NCI-H146 treated with DMSO at 0.1 percent for 48 hours (cell line): ENCODE results near the gene C8G.

Experiments used
- DNase-seq: peaks from one replicate; lab custom pipeline; 2025; ENCODE audit not compliant: unreplicated experiment; lab: John Stamatoyannopoulos, UW

C8G gene

DNA sequence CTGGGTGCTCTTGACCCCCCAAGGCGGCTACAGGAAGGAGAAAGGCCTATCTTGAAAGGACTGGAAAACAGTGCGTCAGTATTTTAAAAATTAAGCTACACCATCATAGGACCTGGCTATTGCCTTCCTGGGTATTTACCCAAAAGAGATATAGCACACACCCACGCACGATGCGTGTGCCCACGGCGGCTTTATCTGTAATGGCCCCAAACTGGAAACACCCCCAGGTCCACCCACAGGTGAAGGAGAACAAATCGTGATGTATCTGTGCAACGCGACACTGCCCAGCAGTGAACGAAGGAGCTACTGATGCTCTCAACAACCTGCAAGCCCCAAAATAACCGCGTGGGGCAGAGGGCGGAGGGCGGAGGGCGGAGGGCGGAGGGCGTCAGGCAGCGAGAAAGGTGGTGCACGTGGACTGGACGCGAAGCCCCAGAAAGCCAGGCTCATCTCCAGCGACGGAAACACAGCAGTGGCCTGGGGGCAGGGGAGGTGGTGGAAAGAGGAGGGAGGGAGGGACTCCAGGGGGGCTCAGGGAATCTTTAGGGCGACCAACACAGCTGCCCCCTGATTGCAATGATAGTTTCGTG lies 19.9 kb downstream of the C8G start:
- DNase-seq = no peak

DNA sequence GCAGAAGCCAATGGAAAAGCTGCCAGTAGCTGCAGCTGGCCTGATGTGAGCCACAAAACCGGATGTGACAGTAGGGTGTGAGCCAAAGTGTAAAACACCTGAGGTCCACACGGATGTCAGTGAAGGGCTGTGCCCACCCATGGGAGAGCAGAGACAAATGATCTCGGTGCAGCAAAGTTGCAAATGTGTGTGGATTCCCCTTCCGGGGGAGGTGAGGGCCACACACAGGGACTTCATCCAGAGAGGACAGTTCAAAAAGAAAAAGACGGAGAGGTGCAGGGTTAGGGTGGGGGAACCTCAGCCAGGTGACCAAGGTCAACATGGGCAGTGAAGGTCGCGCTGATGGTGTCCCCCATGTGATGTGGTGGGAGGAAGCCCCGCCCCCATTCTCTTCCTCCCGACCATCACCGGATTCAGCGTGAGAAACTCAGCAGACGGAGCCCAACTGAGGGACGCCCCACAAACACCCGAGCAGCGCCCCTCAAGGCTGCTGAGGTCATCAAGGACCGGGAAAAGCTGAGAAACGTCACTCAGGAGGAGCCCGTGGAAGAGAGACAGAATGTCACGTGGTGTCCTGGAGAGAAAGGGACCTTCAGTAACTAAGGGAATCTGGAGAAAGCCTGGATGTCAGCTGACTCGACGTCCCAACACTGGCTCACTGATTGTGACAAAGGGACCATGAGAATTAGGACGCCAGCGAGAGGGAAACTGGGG lies 20.9 kb downstream of the C8G start:
- DNase-seq = no peak

DNA sequence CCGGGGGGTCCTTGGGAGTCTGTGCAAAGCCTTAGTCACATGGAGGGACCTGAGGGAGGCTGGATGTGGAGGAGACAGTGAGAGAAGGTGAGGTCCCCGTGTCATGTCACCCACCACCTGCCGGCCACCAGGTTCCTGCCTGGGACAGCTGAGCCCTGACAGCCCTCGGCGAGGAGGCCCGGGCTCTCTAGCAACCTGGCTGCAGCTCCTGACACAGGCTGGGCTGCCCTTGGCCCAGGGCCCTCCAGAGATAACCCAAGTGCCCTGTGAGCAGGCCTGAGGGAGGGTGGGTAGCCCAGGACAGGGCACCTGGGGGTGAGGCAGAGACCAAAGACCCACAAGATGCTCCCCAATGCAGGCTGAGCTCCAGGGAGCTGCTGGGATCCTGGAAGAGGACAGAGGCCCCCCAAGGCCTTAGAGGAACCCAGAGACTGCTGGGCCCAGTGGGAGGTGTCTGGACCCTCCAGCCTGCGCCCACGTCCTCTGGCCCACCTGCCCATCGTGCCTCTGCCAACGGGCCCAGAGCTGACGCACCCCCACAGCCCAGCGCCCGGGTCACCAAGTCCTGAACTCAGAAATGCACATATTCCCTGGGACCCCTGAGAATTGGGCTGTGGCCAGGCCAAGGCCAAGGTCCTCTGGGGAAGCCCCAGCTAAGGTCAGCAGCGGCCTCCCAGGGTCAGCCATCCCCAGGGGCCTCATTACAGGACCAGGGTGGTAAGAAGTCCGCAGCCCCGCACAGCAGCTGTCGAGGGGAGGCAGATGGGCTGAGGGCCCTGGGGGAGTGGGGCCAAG lies 23.5 kb downstream of the C8G start:
- no peak for DNase-seq

DNA sequence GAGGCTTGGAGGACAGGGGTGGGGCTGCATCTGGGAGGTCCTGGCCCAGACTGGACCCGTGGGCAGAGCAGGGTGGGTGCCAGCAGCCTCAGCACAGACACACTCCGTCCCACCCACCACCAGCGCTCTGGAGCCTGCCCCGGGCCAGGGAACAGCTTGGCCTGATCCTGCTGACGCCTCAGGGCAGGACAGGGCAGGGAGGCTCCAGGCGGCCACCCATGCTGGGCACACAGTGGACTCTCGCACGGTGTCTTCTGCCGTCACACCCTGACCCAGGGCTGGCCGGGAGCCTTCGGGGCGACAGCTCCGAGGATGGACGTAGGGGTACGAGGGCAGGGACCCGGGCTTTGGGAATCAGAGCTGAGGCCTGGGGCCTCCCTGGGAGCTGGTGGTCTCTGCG lies 24.1 kb downstream of the C8G start:
- DNase-seq = no peak

DNA sequence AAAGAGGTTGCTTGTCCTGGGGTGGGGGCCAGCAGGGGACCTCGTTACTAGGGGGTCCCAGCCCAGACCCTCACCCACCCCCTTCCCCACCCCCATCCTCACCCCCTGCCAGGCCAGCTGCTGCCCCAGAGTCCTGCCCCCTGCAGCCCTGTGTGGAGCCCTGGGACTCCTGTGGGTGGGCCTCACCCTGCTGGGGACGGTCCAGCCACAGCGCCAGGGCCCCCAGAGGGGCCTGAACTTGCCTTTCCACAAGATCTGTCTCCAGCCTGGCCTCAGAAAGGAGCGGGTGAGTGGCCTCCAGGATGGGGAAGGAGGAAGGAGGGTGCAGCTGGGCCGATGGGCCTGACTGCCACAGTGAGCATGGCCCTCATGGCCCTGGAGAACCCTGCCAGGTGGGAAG lies 24.7 kb downstream of the C8G start:
- DNase-seq = no peak

DNA sequence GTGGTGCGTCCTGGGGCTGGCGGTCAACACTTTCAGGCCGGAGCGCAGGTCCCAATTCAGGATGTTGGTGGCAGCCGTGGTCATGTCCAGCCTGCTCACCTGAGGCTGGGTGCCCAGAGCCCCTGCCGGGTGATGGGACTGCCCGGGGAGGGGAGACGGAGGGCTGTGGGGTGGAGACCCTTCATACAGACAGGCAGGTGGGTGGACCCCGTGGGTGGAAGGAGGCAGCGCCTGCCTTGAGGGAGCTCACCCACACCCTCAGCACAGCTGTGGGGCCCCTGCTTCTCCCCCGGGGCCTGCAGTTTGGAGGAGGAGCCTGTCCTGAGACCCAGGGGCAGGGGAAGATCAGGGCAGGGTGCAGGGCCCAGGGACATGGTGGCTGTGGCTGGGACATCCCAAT lies 25.3 kb downstream of the C8G start:
- no peak for DNase-seq

DNA sequence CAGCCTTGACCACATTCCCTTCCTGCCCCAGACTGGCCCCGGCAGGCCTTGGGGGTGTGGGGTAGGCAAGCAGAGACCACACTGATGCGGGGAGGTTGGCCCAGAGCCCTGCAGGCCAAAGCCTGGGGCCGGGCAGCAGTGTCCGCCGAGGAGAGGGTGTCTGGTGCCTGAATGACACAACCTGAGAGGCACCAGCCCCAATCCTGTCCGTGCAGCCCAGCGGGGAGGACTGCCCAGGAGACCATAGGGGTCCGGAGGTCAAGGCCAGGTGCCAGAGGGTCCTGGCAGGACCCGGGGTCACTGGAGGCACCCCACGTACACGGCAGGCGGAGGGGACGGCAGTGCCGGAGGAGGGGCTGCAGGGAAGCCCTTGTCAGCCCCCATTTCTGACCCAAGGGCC lies 26.7 kb downstream of the C8G start:
- no peak for DNase-seq

DNA sequence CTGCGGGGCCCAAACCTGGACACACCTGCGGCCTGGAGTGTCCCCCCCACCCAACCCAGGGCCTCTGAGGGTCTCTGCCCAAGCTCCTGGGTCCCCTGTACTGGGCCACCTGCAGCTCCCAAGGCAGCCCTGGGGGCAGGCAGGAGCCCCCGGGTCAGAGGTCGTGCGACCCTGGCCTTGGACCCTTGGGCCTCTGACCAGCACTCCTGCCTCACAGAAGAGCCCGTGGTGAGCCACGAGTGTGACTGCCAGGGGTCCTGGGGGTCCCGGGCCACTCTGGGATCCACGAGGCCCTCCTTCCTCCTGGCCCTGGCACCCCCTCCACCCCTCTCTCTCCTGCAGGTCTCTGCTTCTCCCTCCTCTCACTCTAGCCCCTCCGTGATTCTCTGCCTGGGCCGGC lies 27.3 kb downstream of the C8G start:
- no peak for DNase-seq

DNA sequence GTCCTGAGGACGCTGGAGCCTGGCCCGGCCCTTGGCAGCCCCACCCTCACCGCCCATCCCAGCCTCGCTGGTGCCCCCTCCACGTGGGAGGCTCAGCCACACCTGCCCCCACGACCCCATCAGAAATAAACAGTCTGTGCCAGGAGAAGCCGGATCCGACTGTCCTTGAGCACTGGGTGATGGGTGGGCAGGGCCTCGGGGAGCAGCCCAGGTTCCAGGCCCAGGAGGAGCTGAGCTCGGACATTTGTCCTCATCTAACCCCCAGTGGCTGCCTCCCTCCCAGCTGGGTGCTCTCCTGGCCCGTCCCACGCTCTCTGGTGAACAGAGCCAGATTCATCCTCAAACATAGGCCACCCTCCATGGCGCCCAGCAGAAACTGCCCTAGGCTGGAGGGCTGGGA lies 27.7 kb downstream of the C8G start:
- no peak for DNase-seq

DNA sequence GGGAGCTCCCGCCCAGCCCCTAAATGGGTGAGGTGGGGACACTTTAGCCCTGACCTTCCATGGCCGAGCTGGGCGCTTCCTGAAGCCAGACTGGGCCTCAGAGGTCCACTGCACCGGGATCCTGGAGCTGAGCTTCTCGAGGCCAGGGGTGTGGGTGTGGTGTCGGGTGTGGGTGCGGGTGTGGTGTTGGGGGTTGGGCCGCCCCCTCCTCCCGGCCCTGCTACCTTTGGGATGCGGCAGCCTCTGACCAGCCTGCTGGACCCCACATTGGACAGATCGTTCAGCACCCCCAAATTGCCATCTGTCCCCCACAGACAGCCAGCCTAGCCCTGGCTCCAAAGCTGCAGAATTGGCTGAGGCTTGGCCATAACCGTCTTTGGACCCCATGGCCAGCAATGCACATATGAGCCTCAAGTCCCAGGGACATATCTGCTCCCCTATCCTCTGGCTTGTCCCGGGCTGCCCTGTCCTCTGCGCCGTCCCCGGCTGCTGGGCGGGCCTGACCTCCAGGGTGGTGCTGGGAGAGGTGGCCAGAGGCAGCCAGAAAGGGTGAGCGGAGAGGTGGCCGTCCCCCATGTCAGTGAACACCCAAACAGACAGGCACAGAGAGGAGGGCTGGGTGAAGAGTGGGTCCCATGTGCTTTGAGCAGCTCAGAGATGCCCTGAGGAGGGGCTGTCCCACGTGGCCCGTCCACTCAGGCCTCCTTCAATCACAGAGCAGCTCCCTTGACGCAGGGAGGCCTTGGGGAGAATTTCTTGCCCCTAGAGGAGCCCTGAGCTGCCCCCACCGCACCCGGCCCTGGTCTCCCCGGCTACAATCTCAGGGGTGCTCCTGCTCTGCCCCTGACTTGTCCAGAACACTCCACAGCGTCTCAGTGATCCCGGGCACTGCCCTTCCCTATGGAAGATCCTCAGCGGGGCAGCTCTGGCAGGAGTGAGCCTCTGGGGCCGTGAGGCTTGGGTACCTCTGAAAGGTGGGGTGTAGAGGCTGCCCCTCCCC lies 28.9 kb downstream of the C8G start:
- no peak for DNase-seq

DNA sequence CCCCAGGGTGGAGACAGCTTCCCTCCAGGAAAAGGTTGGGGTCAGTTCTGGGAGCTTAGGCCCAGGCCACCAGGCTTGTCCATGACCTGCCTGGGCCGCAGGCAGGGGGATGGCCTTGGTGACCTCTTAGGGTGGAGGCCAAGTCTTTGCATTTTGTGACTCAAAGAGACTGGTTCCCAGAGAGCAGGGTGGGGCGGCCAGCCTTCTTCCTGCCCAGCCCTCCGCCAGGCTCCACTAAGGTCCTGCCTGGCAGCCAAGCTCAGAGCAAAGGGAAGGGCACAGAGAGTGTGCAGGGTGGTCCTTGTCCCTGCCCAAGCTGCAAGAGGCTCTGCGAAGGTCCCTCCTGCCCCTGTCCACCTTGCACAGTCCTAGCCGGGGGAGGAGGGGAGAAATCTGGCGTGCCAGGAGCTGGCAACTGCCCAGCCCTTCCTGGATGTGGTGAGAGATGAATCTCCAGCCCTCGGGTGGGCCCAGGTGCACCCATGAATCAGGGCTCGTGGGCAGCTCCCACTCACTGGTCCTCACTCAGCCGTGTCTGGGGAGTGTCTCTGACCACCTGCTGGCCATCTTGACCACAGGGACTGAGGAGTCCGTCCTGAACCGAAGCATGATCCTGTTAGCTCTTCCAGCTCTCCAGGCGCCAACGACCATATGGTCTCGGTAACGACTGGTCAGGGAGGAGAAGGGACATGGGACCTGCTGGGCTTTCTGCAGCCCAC lies 29.9 kb downstream of the C8G start:
- no peak for DNase-seq

DNA sequence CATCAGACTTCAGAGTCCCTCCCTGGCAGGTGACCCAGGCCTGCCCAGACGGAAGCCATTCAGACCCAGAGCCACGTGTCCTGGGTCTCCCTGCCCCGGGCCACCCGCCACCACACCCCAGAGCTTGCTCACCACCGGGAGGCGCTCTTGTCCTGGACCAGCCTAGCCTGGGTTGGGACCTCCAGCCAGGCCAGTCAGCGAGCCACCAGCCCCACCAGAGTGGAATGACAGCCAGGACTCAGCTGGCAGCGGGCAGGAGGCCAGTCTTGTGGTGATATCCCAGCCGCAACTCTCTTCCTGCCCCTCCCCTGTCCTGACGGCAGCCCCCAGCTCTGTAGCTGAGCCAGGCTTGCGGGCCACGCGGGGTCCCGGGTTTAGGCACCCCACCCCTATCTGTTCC lies 30.6 kb downstream of the C8G start:
- no peak for DNase-seq

DNA sequence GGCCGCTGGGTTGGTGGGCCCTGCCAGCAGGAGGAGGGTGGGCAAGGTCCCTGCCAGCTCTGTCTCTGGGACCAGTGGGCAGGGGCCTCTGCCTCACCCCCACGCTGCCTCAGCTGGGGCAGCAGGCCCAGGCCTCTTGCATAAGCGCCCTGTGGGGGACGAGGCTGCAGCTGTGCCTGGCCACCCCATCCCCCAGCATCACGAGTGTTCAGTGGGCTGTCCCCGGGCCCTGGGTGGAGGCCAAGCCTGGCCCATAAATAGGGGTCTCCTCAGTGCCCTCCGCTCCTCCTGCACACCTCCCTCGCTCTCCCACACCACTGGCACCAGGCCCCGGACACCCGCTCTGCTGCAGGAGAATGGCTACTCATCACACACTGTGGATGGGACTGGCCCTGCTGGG lies 32.2 kb downstream of the C8G start, which contains the start of gene PTGDS:
PTGDS (plus strand) TSS at position 282 of the 400 bp plus-strand sequence; CDS start at position 357, 75 bp downstream.
- DNase-seq = no peak

DNA sequence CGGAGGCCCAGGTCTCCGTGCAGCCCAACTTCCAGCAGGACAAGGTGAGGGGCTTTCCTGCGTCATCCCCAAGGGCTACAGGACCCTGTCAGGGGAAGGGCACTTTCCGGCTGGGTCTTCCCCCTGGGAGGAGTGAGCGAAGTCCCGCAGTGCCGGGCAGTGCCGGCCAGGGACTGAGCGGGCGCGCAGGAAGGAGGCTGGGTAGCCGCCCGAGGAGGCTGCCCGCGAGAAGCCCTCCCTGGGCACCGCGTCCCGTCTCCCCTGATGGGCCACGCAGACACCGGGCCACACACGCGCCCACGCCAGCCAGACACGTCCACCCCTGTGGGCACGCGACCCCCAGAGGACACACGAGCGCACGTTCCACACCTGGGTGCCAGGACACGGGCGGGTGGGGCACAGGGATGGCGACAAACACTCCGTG lies 32.6 kb downstream of the C8G start:
- no peak for DNase-seq

DNA sequence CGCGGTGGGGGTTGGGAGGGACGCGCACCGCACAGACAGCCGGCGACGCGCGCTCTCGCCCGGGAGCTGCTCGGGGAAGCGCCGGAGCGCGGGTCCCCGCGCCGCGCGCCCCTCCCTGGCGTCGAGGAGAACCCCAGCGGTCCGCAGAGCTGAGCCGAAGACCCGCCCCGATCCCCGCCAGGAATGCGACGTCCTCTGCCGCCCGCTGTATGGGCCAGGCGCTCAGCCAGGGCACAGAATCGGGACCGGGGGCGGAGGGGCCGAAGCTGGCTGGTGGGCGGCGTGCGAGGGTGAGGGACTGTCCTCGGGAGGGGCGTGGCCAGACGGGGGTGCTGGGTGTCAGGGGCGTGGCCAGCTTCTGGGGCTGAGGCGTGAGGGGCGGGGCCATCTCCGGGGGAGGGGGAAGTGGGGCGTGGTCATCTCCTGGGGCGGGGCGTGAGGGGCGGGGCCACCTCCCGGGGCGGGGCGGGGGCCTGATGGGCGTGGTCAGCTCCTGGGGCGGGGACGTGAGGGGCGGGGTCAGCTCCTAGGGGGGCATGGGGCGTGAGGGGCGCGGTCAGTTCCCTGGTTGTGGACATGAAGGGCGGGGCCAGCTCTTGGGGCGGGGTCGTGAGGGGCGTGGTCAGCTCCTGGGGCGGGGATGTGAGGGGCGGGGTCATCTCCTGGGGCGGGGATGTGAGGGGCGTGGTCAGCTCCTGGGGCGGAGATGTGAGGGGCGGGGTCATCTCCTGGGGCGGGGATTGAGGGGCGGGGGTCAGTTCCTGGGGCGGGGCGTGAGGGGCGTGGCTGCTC lies 33.2 kb downstream of the C8G start:
- DNase-seq = peak; percentile 14

DNA sequence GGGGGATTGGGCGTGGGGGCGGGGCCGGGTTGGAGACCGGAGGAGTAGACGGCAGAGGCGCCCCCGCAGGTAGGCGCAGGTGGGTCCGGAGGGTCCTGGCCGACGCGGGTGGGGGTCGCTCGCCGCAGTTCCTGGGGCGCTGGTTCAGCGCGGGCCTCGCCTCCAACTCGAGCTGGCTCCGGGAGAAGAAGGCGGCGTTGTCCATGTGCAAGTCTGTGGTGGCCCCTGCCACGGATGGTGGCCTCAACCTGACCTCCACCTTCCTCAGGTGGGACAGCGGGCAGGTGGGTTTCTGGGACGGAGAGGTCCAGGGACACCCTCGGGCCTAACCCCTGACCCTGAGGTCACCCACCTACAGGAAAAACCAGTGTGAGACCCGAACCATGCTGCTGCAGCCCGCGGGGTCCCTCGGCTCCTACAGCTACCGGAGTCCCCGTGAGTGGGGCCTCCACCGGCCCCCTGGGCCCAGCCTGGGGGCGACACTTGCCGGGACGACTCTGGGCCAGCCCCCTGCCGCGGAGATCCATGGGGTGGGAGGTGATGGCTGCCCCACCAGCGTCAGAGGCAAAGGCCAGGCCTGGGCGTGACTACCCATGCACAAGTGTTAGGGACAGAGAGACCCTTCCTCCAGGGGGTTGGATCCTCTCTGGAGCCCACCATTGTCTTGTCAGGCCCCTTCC lies 34.0 kb downstream of the C8G start:
- DNase-seq = no peak

DNA sequence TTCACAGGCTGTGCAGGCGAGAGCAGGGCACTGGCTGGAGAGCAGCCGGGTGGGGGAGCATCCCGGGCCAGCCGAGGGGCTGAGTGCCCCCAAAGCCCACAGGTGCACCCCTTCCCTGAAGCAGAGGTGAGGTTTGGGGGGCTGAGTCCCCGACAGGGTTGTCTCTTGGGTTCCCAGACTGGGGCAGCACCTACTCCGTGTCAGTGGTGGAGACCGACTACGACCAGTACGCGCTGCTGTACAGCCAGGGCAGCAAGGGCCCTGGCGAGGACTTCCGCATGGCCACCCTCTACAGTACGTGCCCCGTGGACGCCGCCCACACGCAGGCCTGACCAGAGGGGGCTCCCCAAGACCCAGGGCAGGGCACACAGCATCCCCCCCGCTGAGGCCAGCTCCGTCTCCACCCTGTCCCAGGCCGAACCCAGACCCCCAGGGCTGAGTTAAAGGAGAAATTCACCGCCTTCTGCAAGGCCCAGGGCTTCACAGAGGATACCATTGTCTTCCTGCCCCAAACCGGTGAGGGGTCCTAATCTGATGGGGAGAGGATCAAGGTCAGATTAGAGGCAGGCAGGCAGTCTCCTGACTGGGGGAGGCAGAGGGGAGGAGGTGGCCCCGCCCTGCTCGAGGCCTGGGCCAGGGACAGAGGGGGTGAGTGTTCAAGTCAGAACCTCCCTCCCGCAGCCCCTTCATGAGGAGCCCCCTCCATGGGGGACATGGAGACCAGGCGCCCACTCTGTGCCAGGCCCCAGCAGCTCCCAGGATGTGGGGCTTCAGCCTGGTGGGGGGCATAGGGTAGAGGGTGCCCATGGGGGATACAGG lies 34.9 kb downstream of the C8G start:
- DNase-seq = no peak
